ENCODE results near the gene INSR.
"Not testable (repeated sequence)": the region's sequence is repeated elsewhere in the genome, so short reads cannot be mapped to it uniquely, and the experiment has no call there.

- not testable (repeated sequence) for TF ChIP-seq SP1 (IDR thresholded peaks at IDR 0.05); FOXK2 (IDR thresholded peaks at IDR 0.05); SUZ12 (IDR thresholded peaks at IDR 0.05); NFRKB (IDR thresholded peaks at IDR 0.05); FOXA1 (IDR thresholded peaks at IDR 0.05); ARNT (IDR thresholded peaks at IDR 0.05); TARDBP (IDR thresholded peaks at IDR 0.05); ELF4 (IDR thresholded peaks at IDR 0.05); ZNF384 (IDR thresholded peaks at IDR 0.05); FOXM1 (IDR thresholded peaks at IDR 0.05; ENCODE audit: borderline replicate concordance); LEF1 (IDR thresholded peaks at IDR 0.05; ENCODE audit: borderline replicate concordance)
Observed at GRCh38 chr19:7147119-7147675, 147.0 kb downstream of the INSR start.
